Measurements from ENCODE around the gene HNRNPM. TPM values are rescaled to one million over a fixed set of nuclear protein-coding genes. Genes with fewer than 3 reads are reported as not detected.
"Not testable (repeated sequence)": the region's sequence is repeated elsewhere in the genome, so short reads cannot be mapped to it uniquely, and the experiment has no call there.

Gene HNRNPM
- total RNA-seq, 3 donors from 2014 or later (not counting 1 experiment from before 2014, with no cell fraction given): 272 to 300 (median 299) TPM

- no peak overlapping the region for H3K4me3 ChIP-seq (ENCODE audit: low read length)
- WGBS (ENCODE audit: insufficient coverage): 94% methylated on average over 6 of the region's 6 CpGs
- Mint-ChIP-seq H3K36me3 (no peaks in the 10 kb centered on the region), H3K27ac (peak overlapping the region in 1 of 2 donors; percentile 31), H3K4me3 (peak overlapping the region; percentile 64), H3K9me3 (no peaks in the 10 kb centered on the region), H3K4me1 (peaks cover 19 to 21% of the 10 kb centered on the region in 2 donors), H3K27me3 (ENCODE audit: low read depth in 2 of 2) (no peaks in the 10 kb centered on the region)
- H3K27me3 ChIP-seq (ENCODE audit: control insufficient read depth, insufficient read depth, low read length): no peaks in the 10 kb centered on the region
- H3K36me3 ChIP-seq (ENCODE audit: control insufficient read depth, insufficient read depth, low read length): peaks cover 8% of the 10 kb centered on the region
- H3K27ac ChIP-seq (ENCODE audit: low read length): no peak overlapping the region
- DNase-seq (no peak), ATAC-seq (no peak)
- peaks cover 18% of the 10 kb centered on the region for H3K4me1 ChIP-seq (ENCODE audit: control insufficient read depth, insufficient read depth, low read length)
- no peaks in the 10 kb centered on the region for H3K9me3 ChIP-seq (ENCODE audit: control insufficient read depth, insufficient read depth, low read length)
- TF ChIP-seq, protein P1, sequence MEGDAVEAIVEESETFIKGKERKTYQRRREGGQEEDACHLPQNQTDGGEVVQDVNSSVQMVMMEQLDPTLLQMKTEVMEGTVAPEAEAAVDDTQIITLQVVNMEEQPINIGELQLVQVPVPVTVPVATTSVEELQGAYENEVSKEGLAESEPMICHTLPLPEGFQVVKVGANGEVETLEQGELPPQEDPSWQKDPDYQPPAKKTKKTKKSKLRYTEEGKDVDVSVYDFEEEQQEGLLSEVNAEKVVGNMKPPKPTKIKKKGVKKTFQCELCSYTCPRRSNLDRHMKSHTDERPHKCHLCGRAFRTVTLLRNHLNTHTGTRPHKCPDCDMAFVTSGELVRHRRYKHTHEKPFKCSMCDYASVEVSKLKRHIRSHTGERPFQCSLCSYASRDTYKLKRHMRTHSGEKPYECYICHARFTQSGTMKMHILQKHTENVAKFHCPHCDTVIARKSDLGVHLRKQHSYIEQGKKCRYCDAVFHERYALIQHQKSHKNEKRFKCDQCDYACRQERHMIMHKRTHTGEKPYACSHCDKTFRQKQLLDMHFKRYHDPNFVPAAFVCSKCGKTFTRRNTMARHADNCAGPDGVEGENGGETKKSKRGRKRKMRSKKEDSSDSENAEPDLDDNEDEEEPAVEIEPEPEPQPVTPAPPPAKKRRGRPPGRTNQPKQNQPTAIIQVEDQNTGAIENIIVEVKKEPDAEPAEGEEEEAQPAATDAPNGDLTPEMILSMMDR (IDR thresholded peaks at IDR 0.05): no peak
- intact Hi-C loops (cut with micrococcal nuclease): loop anchor here (10.0 kb wide), 1 partner anchor 63 kb away; the partner anchor contains the start of gene PRAM1
Measured at GRCh38 chr19:8441725-8442544, 2.8 kb upstream of the HNRNPM start.

- H3K4me3 ChIP-seq (ENCODE audit: low read length): peak overlapping the region; percentile 99
- ATAC-seq; H3K36me3 Mint-ChIP-seq; H3K27me3 Mint-ChIP-seq (ENCODE audit: low read depth in 2 of 2); DNase-seq; H3K27me3 ChIP-seq (ENCODE audit: control insufficient read depth, insufficient read depth, low read length); H3K9me3 ChIP-seq (ENCODE audit: control insufficient read depth, insufficient read depth, low read length); H3K9me3 Mint-ChIP-seq: not testable (repeated sequence)
- H3K27ac Mint-ChIP-seq: peak overlapping the region; percentile 94 to 100
- peaks cover 34% of the 10 kb centered on the region for H3K4me1 ChIP-seq (ENCODE audit: control insufficient read depth, insufficient read depth, low read length)
- intact Hi-C loops (cut with micrococcal nuclease): loop anchor here (1.0 to 10.0 kb wide), 3 partner anchors 31 to 61 kb away; partner anchors contain the start of genes MARCHF2, PRAM1 and RAB11B
- peak overlapping the region; percentile 67 for H3K27ac ChIP-seq (ENCODE audit: low read length)
- WGBS (ENCODE audit: insufficient coverage): 38% methylated on average over 32 of the region's 32 CpGs
- H3K4me3 Mint-ChIP-seq: peak overlapping the region; percentile 97
- H3K36me3 ChIP-seq (ENCODE audit: control insufficient read depth, insufficient read depth, low read length): peaks cover 16% of the 10 kb centered on the region
- peaks cover 36 to 40% of the 10 kb centered on the region in 2 donors for H3K4me1 Mint-ChIP-seq
Measured at GRCh38 chr19:8444140-8444676, 567 bp upstream of the HNRNPM start.

- ATAC-seq (peak in 2 of 3 donors; percentile 2 to 16), DNase-seq (peak; percentile 44 to 58)
- Mint-ChIP-seq H3K27ac (peak overlapping the region; percentile 94 to 100), H3K9me3 (no peaks in the 10 kb centered on the region), H3K4me3 (peak overlapping the region; percentile 97), H3K4me1 (peaks cover 43 to 50% of the 10 kb centered on the region in 2 donors), H3K27me3 (ENCODE audit: low read depth in 2 of 2) (no peaks in the 10 kb centered on the region), H3K36me3 (no peaks in the 10 kb centered on the region)
- H3K9me3 ChIP-seq (ENCODE audit: control insufficient read depth, insufficient read depth, low read length): no peaks in the 10 kb centered on the region
- peaks cover 39% of the 10 kb centered on the region for H3K4me1 ChIP-seq (ENCODE audit: control insufficient read depth, insufficient read depth, low read length)
- TF ChIP-seq, protein P1 (IDR thresholded peaks at IDR 0.05): no peak
- intact Hi-C loops (cut with micrococcal nuclease): loop anchor here (2.0 to 10.0 kb wide), 2 partner anchors 33 to 59 kb away; partner anchors contain the start of genes MARCHF2 and PRAM1
- no peaks in the 10 kb centered on the region for H3K27me3 ChIP-seq (ENCODE audit: control insufficient read depth, insufficient read depth, low read length)
- WGBS (ENCODE audit: insufficient coverage): 0% methylated on average over 44 of the region's 45 CpGs
- peaks cover 16% of the 10 kb centered on the region for H3K36me3 ChIP-seq (ENCODE audit: control insufficient read depth, insufficient read depth, low read length)
- H3K4me3 ChIP-seq (ENCODE audit: low read length): peak overlapping the region; percentile 99
- peak overlapping the region; percentile 98 for H3K27ac ChIP-seq (ENCODE audit: low read length)
Measured at GRCh38 chr19:8445488-8446001, 770 bp downstream of the HNRNPM start.

Measured in natural killer cell (primary cell).